GM19438 (cell line): ENCODE data around the gene MAP3K13.

Experiments used
- ATAC-seq: cut with Tn5 transposase; IDR thresholded peaks from one replicate; pipeline ENCODE4 v1.9.1; 2021; ENCODE audit warnings: low read depth; ENCODE audit not compliant: unreplicated experiment

Gene MAP3K13

DNA sequence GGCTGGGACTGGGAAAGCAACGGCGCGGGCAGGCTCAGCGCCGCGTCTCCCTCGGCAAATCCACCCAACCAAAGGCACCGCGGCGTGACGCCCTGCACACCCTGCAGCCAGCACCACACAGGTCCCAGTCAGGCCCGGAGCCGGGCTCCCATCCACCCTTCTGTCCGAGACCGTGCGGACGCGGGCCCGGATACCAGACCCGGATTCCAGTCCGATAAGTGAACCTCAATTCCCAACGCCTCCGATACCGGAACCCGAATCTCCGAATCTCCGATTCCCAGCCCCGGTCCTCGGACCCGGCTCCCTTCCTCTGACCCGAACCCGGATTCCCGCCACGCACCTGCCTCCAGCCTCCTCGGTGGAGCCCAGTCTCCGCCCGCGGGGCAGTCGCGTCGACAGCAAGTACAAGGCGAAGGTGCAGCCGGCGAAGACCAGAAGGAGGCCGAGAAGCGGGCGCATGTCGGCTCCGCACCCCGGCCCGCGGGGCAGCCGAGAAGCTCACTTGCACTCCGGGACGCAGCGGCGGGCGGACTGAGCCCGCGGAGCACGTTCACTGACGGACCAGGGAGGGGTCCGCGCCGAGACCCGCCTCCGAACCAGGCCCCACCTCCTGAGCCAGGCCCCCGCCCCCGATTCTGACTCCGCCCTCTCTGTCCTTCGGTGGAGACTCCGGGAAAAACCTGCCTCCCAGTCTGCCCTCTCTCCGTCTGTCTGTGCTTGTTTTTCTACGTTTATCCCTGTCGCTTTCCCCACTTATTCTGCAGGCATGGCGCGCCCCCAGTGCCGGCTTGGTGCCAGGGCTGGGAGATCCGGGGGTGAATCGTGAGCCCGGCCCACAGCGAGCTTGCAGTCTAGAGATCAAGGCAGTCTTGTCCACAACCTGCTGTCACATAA is 135.8 kb downstream of the MAP3K13 start, which contains the start of gene TMEM41A:
TMEM41A (minus strand) TSS at position 533 of the 894 bp plus-strand sequence; CDS start at position 459, 74 bp downstream.
- peak; percentile 97 for ATAC-seq

DNA sequence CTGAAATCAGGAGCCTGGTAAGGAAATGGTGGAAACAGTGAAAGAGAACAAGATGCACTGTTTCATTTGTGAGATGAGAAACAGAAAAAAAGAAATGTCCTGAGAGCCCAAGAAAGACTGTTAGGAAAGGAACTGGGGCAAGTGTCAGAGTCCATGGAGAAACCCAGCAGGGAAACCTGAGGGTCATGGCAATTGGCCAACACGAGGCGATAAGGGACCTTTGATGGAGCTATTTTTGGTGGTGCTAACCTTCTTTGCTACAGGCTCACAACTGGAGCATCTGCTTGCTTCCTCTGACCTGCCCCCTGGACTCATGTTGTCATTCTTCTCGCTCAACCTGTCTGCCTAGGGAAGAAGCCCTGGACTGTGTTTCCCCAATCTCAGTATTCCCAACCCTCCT is 140.1 kb downstream of the MAP3K13 start:
- no peak for ATAC-seq

DNA sequence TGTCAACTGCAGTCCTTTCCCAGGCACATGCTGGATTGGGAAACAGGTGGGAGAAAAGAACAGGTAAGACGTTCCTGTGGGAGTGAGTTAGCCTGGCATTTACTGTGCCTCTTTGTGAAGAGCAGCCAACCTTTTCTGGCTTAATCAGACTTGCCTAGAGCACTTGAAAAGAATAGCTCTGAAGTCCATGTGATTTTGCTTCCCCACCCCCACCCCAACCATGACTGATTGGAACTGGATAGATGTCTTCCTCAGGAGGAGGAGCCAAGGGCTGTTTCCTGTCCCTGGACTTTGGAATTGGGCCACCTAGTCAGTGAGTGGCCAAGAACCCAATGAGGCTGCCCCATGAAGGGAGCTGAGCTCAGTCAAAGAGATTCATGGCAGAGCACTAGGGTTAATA is 140.6 kb downstream of the MAP3K13 start:
- ATAC-seq = no peak

GRCh38 chr3:185504636-185505035 is 141.7 kb downstream of the MAP3K13 start:
- no peak for ATAC-seq

GRCh38 chr3:185507883-185508282 is 144.9 kb downstream of the MAP3K13 start:
- ATAC-seq = no peak

DNA sequence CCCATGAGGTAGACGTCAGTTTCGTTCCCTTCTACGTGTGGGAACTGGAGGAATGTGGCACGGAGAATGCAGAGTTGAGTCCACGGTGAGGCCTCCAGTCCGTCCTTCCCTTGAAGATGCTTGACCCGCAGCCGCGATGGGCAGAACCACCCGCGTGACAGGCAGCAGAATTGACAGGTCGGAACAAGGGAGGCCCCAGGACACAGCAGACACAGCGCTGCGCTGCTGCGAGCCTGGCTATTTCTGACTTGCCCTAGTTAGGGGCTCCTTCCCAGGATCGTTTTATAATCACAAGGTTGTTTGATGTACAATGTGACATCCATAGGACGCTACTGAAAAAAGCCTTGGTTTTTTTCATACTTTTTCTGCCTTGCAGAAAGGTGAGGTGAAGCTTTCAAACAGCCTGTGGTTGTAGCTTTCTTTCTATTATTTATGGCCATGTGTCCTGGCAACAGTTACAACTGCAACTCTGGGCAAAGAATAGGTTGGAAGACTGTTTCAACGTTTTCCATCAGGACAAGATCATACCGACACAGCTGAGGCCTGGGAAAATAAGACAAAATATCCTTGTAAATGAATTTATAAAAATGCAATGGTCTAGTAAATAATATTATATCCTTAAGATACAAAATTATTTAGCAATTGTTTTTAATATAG is 145.5 kb downstream of the MAP3K13 start:
- no peak for ATAC-seq

- ATAC-seq = no peak
These were observed 148.8 kb downstream of the MAP3K13 start for GRCh38 chr3:185511711-185512110.

DNA sequence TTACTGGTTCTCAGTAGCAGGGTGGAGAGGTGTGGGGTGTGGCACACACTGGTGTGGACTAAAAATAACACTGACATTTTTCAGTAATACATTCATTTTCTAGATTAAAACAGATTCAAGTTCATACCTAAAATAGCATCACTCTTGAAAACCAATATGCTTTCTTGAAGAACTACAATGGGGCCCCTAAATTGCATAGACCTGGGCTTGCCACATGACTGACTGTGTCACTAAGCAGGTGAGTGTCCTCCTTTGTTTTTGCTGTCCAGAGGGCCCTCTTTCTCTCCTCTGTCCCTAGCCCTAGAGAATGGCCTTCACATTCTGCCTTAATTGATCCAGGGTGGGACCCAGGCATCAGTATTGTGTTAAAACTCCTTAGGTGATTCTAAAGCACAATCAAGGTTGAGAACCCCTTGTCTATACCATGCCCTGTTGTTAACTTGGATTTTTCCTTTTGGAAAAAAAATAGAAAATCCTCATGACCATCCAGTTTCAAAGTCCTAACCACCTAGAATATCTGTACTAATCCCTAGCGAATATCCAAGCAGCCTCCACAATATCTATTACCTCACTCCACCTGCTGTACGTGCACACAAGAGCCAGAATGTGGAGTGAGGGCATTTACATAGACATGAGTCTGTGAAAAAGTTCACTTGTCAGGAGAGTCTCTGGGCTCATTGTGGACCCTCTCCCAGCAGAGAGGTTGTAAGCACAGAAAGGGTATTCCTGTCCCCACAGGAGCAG is 154.6 kb downstream of the MAP3K13 start:
- no peak for ATAC-seq

DNA sequence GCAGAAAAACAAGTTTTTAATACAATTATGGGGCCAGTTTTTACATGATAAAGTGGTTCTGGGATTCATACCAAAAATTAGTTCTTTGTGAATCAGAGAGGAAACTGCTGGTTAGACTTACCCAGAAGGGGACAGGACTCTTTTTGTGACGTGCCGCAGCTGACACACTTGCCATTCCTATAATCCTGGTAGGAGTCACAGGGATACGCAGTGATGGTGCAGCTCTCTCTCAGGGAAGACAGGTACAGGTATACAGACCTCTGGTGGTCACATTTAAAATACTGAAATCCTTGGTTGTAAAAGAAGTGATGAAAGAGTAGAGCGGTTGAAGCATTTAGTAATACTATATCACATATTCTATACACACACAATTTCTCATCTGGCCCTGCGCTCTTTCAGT is 156.1 kb downstream of the MAP3K13 start:
- ATAC-seq = no peak

DNA sequence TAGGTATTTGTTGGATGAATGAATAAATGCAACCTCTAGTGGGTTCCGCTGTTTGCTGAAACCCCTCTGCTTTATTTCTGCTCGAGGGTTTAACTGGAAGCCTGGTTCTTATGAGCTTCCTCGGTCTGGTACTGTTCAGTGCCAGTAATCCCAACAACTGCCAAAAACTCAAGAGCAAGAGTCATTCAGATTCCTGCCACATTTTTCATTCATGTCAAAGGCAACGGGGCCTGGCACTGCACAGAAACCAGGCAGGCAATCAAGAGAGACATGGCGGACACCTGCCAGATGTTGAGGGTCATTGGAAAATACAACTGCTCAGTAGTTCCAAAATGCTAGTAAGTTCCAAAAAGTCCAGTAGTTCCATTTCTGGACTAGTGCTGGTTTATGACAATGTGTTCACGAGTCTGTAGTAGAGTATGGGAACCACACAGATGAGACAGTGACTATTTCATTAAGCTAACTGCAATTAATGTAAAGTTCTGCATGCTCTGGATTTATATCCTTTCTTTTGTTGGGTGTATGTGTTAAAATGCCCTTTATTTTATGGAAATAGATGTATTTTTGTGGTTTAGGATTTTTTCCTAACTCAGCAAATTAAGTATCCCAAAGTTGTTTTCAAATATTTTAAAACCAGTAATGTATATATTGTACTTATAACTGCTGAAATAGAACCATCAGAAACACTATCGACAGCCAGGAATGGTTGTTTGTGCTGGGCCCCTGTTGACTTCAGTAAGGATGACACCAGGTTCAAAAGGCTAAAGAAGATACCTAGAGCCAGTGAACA is 158.6 kb downstream of the MAP3K13 start:
- no peak for ATAC-seq

DNA sequence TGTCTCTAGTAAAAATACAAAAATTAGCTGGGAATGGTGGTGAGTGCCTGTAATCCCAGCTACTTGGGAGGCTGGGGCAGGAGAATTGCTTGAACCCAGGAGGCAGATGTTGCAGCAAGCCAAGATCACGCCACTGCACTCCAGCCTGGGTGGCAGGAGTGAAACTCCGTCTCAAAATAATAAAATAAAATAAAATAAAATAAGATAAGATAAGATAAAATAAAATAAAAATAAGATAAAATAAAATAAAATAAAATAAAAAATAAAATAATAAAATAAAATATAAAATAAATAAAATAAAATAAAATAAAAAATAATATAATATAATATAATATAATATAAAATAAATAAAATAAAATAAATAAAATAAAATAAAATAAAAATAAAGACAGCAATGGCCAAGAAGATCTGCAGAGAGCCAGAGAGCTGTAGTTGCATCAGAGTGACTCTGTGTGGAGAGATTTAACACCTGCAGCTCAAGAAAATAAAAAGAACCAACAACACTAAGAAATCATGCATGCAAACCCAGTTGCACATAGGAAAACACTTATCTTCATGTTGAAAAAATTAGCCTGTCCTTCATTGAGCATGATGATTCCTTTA is 163.5 kb downstream of the MAP3K13 start:
- no peak for ATAC-seq

GRCh38 chr3:185527364-185527763 is 164.4 kb downstream of the MAP3K13 start:
- no peak for ATAC-seq

GRCh38 chr3:185528532-185528931 is 165.6 kb downstream of the MAP3K13 start:
- ATAC-seq = no peak

- no peak for ATAC-seq
These were observed 167.9 kb downstream of the MAP3K13 start for GRCh38 chr3:185530856-185531255.

DNA sequence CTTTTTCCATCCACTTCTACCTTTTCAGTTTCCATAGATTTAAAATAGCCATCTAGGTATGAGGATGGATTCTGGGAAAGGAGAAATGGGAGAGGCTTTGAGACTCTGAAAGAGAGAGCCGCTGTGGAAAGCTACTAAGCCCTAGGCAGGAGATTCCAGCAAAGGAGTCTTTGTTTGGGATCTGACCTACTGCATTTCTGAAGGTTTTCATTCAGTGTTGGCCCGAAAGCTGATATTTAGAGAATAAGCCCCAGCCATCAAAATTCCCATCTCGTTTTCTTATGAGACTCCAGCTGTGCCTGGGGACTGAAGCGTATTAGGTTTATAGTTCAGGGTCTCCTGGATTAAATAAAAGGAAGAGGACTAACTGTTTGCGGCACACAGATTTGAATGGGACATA is 170.0 kb downstream of the MAP3K13 start:
- no peak for ATAC-seq

DNA sequence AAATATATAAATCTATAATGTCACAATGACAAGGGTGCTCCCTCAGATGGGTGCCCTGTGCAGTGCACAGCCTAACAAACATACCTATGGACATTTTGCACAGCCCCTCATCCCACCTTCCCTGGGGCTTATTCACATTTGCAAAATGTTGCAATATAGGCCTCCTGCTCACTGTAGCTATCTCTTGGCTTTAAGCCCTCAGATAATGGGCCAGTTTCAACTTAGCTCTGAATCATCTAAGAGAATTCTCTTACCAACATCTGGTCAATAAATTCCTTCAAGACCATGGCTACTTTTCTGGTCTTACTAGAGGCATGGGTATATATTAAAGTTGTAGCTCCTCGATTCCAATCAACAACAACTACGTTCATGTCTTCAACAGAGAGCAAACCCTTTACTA is 171.6 kb downstream of the MAP3K13 start:
- no peak for ATAC-seq

DNA sequence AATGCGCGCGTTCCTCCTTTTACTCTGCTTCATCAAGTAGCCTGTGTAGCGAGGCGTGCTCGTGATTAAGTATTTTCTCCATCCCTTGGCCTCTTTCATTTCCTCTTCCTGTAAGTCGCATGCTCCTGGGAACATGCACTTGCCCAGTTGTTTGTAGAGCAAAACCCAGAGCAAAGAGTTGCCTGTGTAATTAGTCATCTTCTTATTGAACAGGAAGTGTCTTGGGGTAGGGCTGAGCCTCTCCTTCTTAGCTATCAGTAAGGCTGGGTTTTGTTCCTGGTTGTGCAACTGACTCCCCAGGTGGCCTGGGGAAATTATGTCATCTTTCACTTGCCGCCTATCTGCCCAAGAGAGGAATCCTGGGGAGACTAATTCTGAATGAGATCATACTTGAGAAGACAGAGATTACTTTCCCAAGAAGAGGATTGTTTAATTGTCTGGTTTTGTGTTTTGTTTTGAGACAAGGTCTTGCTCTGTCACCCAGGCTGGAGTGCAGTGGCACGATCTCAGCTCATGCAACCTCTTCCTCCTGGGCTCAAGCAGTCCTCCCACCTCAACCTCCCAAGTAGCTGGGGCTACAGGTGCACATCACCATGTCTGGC is 174.5 kb downstream of the MAP3K13 start:
- ATAC-seq = peak; percentile 100
